DOHH2 (cell line): ENCODE data around the gene HMHB1.
A peak's percentile ranks its signal among the peaks of the same experiment; 100 is the strongest.

Experiments used
- H3F3A ChIP-seq: fragments of 200-600 bp; sonication (generic), shearing (Covaris generic); 2 replicates; pipeline ENCODE4 v1.6.0; 2016; ENCODE audit warnings: antibody characterized with exemption, mild to moderate bottlenecking; ENCODE audit not compliant: control insufficient read depth, insufficient read depth
- H3K27ac ChIP-seq: fragments of 200-600 bp; sonication (generic); 2 replicates; pipeline ENCODE4 v1.5.1; 2014; ENCODE audit warnings: low read depth, mild to moderate bottlenecking, low read length, moderate library complexity
- H3K27me3 ChIP-seq: fragments of 200-600 bp; sonication (generic); 2 replicates; pipeline ENCODE4 v1.6.1; 2014; ENCODE audit warnings: mild to moderate bottlenecking, low read length, mixed read lengths; ENCODE audit not compliant: control insufficient read depth
- H3K36me3 ChIP-seq: fragments of 200-600 bp; sonication (generic); 2 replicates; pipeline ENCODE4 v1.6.1; 2014; ENCODE audit warnings: mild to moderate bottlenecking, low read length, moderate library complexity, mixed read lengths; ENCODE audit not compliant: control insufficient read depth
- H3K4me1 ChIP-seq: fragments of 200-600 bp; sonication (generic); 2 replicates; pipeline ENCODE4 v1.6.1; 2014; ENCODE audit warnings: mild to moderate bottlenecking, low read length, mixed read lengths; ENCODE audit not compliant: control insufficient read depth
- H3K4me2 ChIP-seq: fragments of 200-600 bp; sonication (generic); 2 replicates; pipeline ENCODE4 v1.6.0; 2014; ENCODE audit warnings: mild to moderate bottlenecking, low read length, moderate library complexity
- H3K4me3 ChIP-seq: fragments of 200-600 bp; sonication (generic); 2 replicates; pipeline ENCODE4 v1.5.1; 2014; ENCODE audit warnings: mild to moderate bottlenecking, low read length, mixed read lengths
- H3K79me2 ChIP-seq: fragments of 200-600 bp; sonication (generic); 2 replicates; pipeline ENCODE4 v1.6.1; 2014; ENCODE audit warnings: mild to moderate bottlenecking, low read length, mixed read lengths; ENCODE audit not compliant: control insufficient read depth
- H3K9me2 ChIP-seq: fragments of 200-600 bp; sonication (generic); replicated peaks from 2 replicates; pipeline ENCODE4 v1.6.1; 2014; ENCODE audit warnings: mild to moderate bottlenecking, low read length, mixed read lengths; ENCODE audit not compliant: control insufficient read depth
- H3K9me3 ChIP-seq: fragments of 200-600 bp; sonication (generic); 2 replicates; pipeline ENCODE4 v1.6.1; 2014; ENCODE audit warnings: antibody characterized with exemption, low read length, mixed read lengths; ENCODE audit not compliant: control insufficient read depth, insufficient read depth
- H4K20me1 ChIP-seq: fragments of 200-600 bp; sonication (generic); 2 replicates; pipeline ENCODE4 v1.6.0; 2014; ENCODE audit warnings: low read depth, mild to moderate bottlenecking, antibody characterized with exemption, low read length, moderate library complexity; ENCODE audit not compliant: control insufficient read depth, insufficient read depth
- CTCF ChIP-seq: fragments of 200-600 bp; sonication (generic); IDR thresholded peaks from one replicate; pipeline ENCODE4 v1.5.1; 2014; ENCODE audit warnings: antibody characterized with exemption, mild to moderate bottlenecking, low read depth, low read length; ENCODE audit not compliant: poor library complexity, severe bottlenecking
- EZH2phosphoT487 ChIP-seq: fragments of 200-600 bp; sonication (generic); IDR thresholded peaks from 2 replicates; pipeline ENCODE4 v1.6.1; 2017; ENCODE audit warnings: borderline replicate concordance, mild to moderate bottlenecking, antibody characterized with exemption, low read length, moderate library complexity, mixed read lengths

HMHB1 gene

GRCh38 chr5:143824851-143825720 is 13.1 kb downstream of the HMHB1 start:
- peaks cover 16% of the 10 kb centered on the region for H3K4me1 ChIP-seq
- H3K4me2 ChIP-seq, result peak overlapping the region; percentile 35
- H3K4me3 ChIP-seq, result no peak overlapping the region
- H3F3A ChIP-seq, result no peaks in the 10 kb centered on the region
- no peaks in the 10 kb centered on the region for H3K79me2 ChIP-seq
- H3K27me3 ChIP-seq, result no peaks in the 10 kb centered on the region
- no peaks in the 10 kb centered on the region for H4K20me1 ChIP-seq
- no peaks in the 10 kb centered on the region for H3K36me3 ChIP-seq
- no peaks in the 10 kb centered on the region for H3K9me2 ChIP-seq
- H3K27ac ChIP-seq, result no peak overlapping the region
- TF ChIP-seq CTCF, result peak; percentile 95
- no peak for TF ChIP-seq EZH2phosphoT487
- H3K9me3 ChIP-seq, result no peaks in the 10 kb centered on the region

GRCh38 chr5:143826951-143827444 is 15.0 kb downstream of the HMHB1 start:
- Histone ChIP-seq H3K79me2 (no peaks in the 10 kb centered on the region), H3K4me3 (no peak overlapping the region), H3F3A (no peaks in the 10 kb centered on the region), H3K9me3 (no peaks in the 10 kb centered on the region), H3K9me2 (no peaks in the 10 kb centered on the region), H3K27me3 (no peaks in the 10 kb centered on the region), H3K4me1 (peaks cover 17% of the 10 kb centered on the region), H3K27ac (no peak overlapping the region), H3K4me2 (no peak overlapping the region), H4K20me1 (no peaks in the 10 kb centered on the region), H3K36me3 (no peaks in the 10 kb centered on the region)
- TF ChIP-seq EZH2phosphoT487, result no peak
- no peak for TF ChIP-seq CTCF

- Histone ChIP-seq H3K4me3 (no peak overlapping the region), H3K79me2 (no peaks in the 10 kb centered on the region), H4K20me1 (no peaks in the 10 kb centered on the region), H3K36me3 (no peaks in the 10 kb centered on the region), H3K4me1 (peaks cover 17% of the 10 kb centered on the region), H3K9me2 (no peaks in the 10 kb centered on the region), H3K27ac (no peak overlapping the region), H3F3A (no peaks in the 10 kb centered on the region), H3K9me3 (no peaks in the 10 kb centered on the region), H3K27me3 (no peaks in the 10 kb centered on the region), H3K4me2 (no peak overlapping the region)
- TF ChIP-seq EZH2phosphoT487, result no peak
- TF ChIP-seq CTCF, result no peak
Measured at GRCh38 chr5:143828710-143829109, 16.7 kb downstream of the HMHB1 start.
